Measurements from ENCODE around the gene ZNF778.
"Not testable (repeated sequence)": the region's sequence is repeated elsewhere in the genome, so short reads cannot be mapped to it uniquely, and the experiment has no call there.

Gene ZNF778

GRCh38 chr16:89183975-89184676 is 33.4 kb upstream of the ZNF778 start:
- TF ChIP-seq CTCF (conservative IDR thresholded peaks at IDR 0.05; ENCODE audit: low read length) = no peak
- no peak overlapping the region for H3K4me3 ChIP-seq (ENCODE audit: low read length)
- DNase-seq (ENCODE audit: low read depth) = no peak

- DNase-seq (ENCODE audit: low read depth) = no peak
These were observed 32.9 kb upstream of the ZNF778 start for GRCh38 chr16:89184677-89184932.

GRCh38 chr16:89184933-89185794 is 32.3 kb upstream of the ZNF778 start:
- TF ChIP-seq CTCF (conservative IDR thresholded peaks at IDR 0.05; ENCODE audit: low read length) = no peak
- DNase-seq (ENCODE audit: low read depth) = no peak
- H3K4me3 ChIP-seq (ENCODE audit: low read length) = no peak overlapping the region

More at GRCh38 chr16:89184677-89184932, 32.9 kb upstream of the ZNF778 start:
- H3K4me3 ChIP-seq (ENCODE audit: low read length) = no peak overlapping the region
- TF ChIP-seq CTCF (conservative IDR thresholded peaks at IDR 0.05; ENCODE audit: low read length) = no peak

GRCh38 chr16:89185887-89186592 is 31.5 kb upstream of the ZNF778 start:
- not testable (repeated sequence) for DNase-seq (ENCODE audit: low read depth)

GRCh38 chr16:89186593-89187031 is 30.9 kb upstream of the ZNF778 start:
- DNase-seq (ENCODE audit: low read depth); H3K4me3 ChIP-seq (ENCODE audit: low read length): not testable (repeated sequence)

More at GRCh38 chr16:89185887-89186592, 31.5 kb upstream of the ZNF778 start:
- not testable (repeated sequence) for H3K4me3 ChIP-seq (ENCODE audit: low read length)

- no peak for TF ChIP-seq CTCF (conservative IDR thresholded peaks at IDR 0.05; ENCODE audit: low read length)
- H3K4me3 ChIP-seq (ENCODE audit: low read length) = no peak overlapping the region
- no peak for DNase-seq (ENCODE audit: low read depth)
These were observed 30.3 kb upstream of the ZNF778 start for GRCh38 chr16:89187032-89187769.

- DNase-seq (ENCODE audit: low read depth) = no peak
- no peak overlapping the region for H3K4me3 ChIP-seq (ENCODE audit: low read length)
- TF ChIP-seq CTCF (conservative IDR thresholded peaks at IDR 0.05; ENCODE audit: low read length) = no peak
These were observed 29.6 kb upstream of the ZNF778 start for GRCh38 chr16:89187770-89188392.

GRCh38 chr16:89188471-89189357 is 28.8 kb upstream of the ZNF778 start:
- not testable (repeated sequence) for DNase-seq (ENCODE audit: low read depth); H3K4me3 ChIP-seq (ENCODE audit: low read length)
